Lung (tissue), 12 donors: ENCODE results near the gene SLC25A45. TPM values are rescaled to one million over a fixed set of nuclear protein-coding genes. Genes with fewer than 3 reads are reported as not detected.

Experiments used
- ATAC-seq: fragments of 200-7000 bp; cut with Tn5 transposase; one replicate; pipeline ENCODE4 v1.9.1; 2020; ENCODE audit warnings: moderate number of reproducible peaks; ENCODE audit not compliant: insufficient read depth, low FRiP score
- DNase-seq, 3 donors: peaks; one replicate each; pipeline ENCODE4 v3.0.0-alpha.2; 2013 to 2017
- H3K27ac ChIP-seq, 2 donors: one replicate each; pipeline ENCODE4 v1.5.1; 2013; ENCODE audit warnings: mild to moderate bottlenecking in 2 of 2, moderate library complexity in 2 of 2, control low read depth in 1 of 2, inconsistent platforms in 1 of 2, low read depth in 1 of 2, low read length in 1 of 2
- H3K27me3 ChIP-seq, 3 donors: one replicate each; pipeline ENCODE4 v1.5.1; 2013; ENCODE audit warnings: low read length in 2 of 3; ENCODE audit not compliant: control insufficient read depth in 3 of 3, insufficient read depth in 3 of 3
- H3K36me3 ChIP-seq, 4 donors: one replicate each; pipeline ENCODE4 v1.5.1; 2013; ENCODE audit warnings: low read length in 4 of 4, mild to moderate bottlenecking in 1 of 4, moderate library complexity in 1 of 4; ENCODE audit not compliant: control insufficient read depth in 4 of 4, insufficient read depth in 4 of 4
- H3K4me1 ChIP-seq, 5 donors: one replicate each; pipeline ENCODE4 v1.5.1; 2013; ENCODE audit warnings: low read length in 5 of 5, mild to moderate bottlenecking in 2 of 5, moderate library complexity in 1 of 5; ENCODE audit not compliant: control insufficient read depth in 5 of 5, insufficient read depth in 5 of 5
- H3K4me3 ChIP-seq: one replicate; pipeline ENCODE4 v1.5.1; 2013; ENCODE audit warnings: mild to moderate bottlenecking, control low read depth, moderate library complexity
- H3K9ac ChIP-seq, 2 donors: one replicate each; pipeline ENCODE4 v1.5.1; 2013; ENCODE audit warnings: low read length in 2 of 2, control low read depth in 1 of 2; ENCODE audit not compliant: insufficient read depth in 1 of 2
- H3K9me3 ChIP-seq, 4 donors: one replicate each; pipeline ENCODE4 v1.5.1; 2013; ENCODE audit warnings: low read length in 3 of 4, mild to moderate bottlenecking in 1 of 4, moderate library complexity in 1 of 4; ENCODE audit not compliant: control insufficient read depth in 4 of 4, insufficient read depth in 3 of 4
- CTCF ChIP-seq: IDR thresholded peaks from 2 replicates; pipeline ENCODE4 v1.5.1; 2012; ENCODE audit warnings: mild to moderate bottlenecking; ENCODE audit errors: control extremely low read depth, extremely low read depth
- WGBS, 2 donors: extraction: QIAGEN DNeasy Blood & Tissue Kit; methylation state at CpG; one replicate each; pipeline ENCODE4 v1.1.7; 2013; 5-methylcytosine and 5-hydroxymethylcytosine counted together
- polyA plus RNA-seq, 2 donors: library from polyadenylated mRNA; stranded (reverse); fragments of 200-250 nt; gene quantifications; one replicate each; pipeline ENCODE4 v1.2.1, GENCODE V29; 2013
- total RNA-seq, 2 donors: library from RNA; depleted of rRNA in 1 of 2; stranded (reverse); fragments of >200 nt in 1 of 2; gene quantifications; one replicate each; pipeline ENCODE4 v1.2.1, GENCODE V29; 2014 to 2021
- donor health status: control.
- donor health status: control.
- donor health status: Bipolar disorder and iron deficiency.
- donor health status: healthy.
- donor health status: DM: yes; HTN: yes; CAD: no.

The SLC25A45 gene
- total and polyA plus RNA-seq, 4 donors: 5.5 to 15.6 (median 8.1) TPM

DNA sequence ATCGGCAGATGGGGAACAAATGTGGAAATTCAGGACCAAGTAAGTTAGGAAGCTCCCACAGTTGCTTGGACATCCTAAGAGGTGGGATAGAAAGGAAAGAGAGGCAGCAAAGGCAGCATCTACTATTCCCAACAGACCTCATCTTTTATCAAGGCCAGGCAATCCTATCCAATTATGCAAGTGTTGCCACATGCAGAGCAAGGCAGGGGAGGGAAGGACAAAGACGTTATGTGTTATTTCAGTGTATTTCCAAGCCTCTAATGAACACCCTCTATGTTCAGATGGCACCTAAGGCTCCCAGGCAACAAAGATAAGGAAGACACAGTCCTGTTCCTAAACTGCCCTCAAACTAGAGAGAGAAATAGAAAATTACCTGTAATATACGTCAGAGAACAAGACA lies 18.7 kb downstream of the SLC25A45 start:
- Histone ChIP-seq H3K9me3 (no peaks in the 10 kb centered on the region), H3K36me3 (no peaks in the 10 kb centered on the region), H3K27ac (no peak overlapping the region), H3K4me1 (no peaks in the 10 kb centered on the region), H3K9ac (no peak overlapping the region), H3K4me3 (no peak overlapping the region), H3K27me3 (no peaks in the 10 kb centered on the region)
- TF ChIP-seq CTCF: no peak
- DNase-seq (no peak), ATAC-seq (no peak)
- WGBS, 2 donors: 68 to 82% methylated on average over 3 of the region's 3 CpGs

- no peaks in the 10 kb centered on the region for H3K27me3 ChIP-seq
- no peaks in the 10 kb centered on the region for H3K9me3 ChIP-seq
- H3K4me3 ChIP-seq: no peak overlapping the region
- no peaks in the 10 kb centered on the region for H3K36me3 ChIP-seq
- no peak overlapping the region for H3K9ac ChIP-seq
- ATAC-seq: no peak
- DNase-seq: no peak
- no peak overlapping the region for H3K27ac ChIP-seq
- no peak for TF ChIP-seq CTCF
- WGBS, 2 donors: 74 to 82% methylated on average over 6 of the region's 6 CpGs
- H3K4me1 ChIP-seq: no peaks in the 10 kb centered on the region
Observed at GRCh38 chr11:65362966-65363365, 19.5 kb downstream of the SLC25A45 start.

GRCh38 chr11:65362320-65362931 lies 20.0 kb downstream of the SLC25A45 start:
- ATAC-seq (no peak), DNase-seq (no peak)
- WGBS, 2 donors: 33 to 67% methylated on average over 10 of the region's 10 CpGs
- no peak overlapping the region for H3K9ac ChIP-seq
- no peak for TF ChIP-seq CTCF
- no peaks in the 10 kb centered on the region for H3K9me3 ChIP-seq
- no peaks in the 10 kb centered on the region for H3K4me1 ChIP-seq
- H3K4me3 ChIP-seq: no peak overlapping the region
- H3K36me3 ChIP-seq: no peaks in the 10 kb centered on the region
- H3K27me3 ChIP-seq: peaks cover 0 to 4% (median 0%) of the 10 kb centered on the region in 3 donors
- H3K27ac ChIP-seq: no peak overlapping the region

- no peak for ATAC-seq
- 69 to 83% methylated on average over 8 of the region's 8 CpGs for WGBS, 2 donors
Observed at GRCh38 chr11:65357856-65358356, 24.5 kb downstream of the SLC25A45 start.

More at GRCh38 chr11:65357856-65358356, 24.5 kb downstream of the SLC25A45 start:
- no peaks in the 10 kb centered on the region for H3K36me3 ChIP-seq
- H3K9me3 ChIP-seq: no peaks in the 10 kb centered on the region
- DNase-seq: no peak
- no peak overlapping the region for H3K4me3 ChIP-seq
- H3K9ac ChIP-seq: no peak overlapping the region
- no peak overlapping the region for H3K27ac ChIP-seq
- TF ChIP-seq CTCF: no peak
- H3K4me1 ChIP-seq: peaks cover 0 to 13% (median 6%) of the 10 kb centered on the region in 5 donors
- H3K27me3 ChIP-seq: peaks cover 0 to 8% (median 8%) of the 10 kb centered on the region in 3 donors
